Bronchial epithelial cell (primary cell): ENCODE results near the gene C1orf21. TPM values are rescaled to one million over a fixed set of nuclear protein-coding genes. Genes with fewer than 3 reads are reported as not detected.

ENCODE experiments used
- DNase-seq: peaks from one replicate; pipeline ENCODE4 v3.0.0-alpha.2; 2010; ENCODE audit warnings: low read depth
- FAIRE-seq: peaks from 2 replicates; lab custom pipeline; 2011; peaks lifted over from hg19 to GRCh38; lab: Jason Lieb, UNC
- H3K27me3 ChIP-seq: 2 replicates; pipeline ENCODE4 v1.5.1; 2011; ENCODE audit warnings: low read length; ENCODE audit not compliant: control insufficient read depth, insufficient read depth
- H3K36me3 ChIP-seq: 2 replicates; pipeline ENCODE4 v1.5.1; 2011; ENCODE audit warnings: low read length; ENCODE audit not compliant: control insufficient read depth, insufficient read depth
- H3K4me3 ChIP-seq: 2 replicates; pipeline ENCODE4 v1.5.1; 2011; ENCODE audit warnings: mild to moderate bottlenecking, low read depth, low read length, control low read depth
- CTCF ChIP-seq: IDR thresholded peaks from 2 replicates; pipeline ENCODE4 v1.5.1; 2011; ENCODE audit warnings: mild to moderate bottlenecking, moderate library complexity, low read length, control low read depth, inconsistent platforms; ENCODE audit not compliant: insufficient read depth, severe bottlenecking
- total RNA-seq: library from RNA; depleted of rRNA; stranded (reverse); fragments of >200 nt; gene quantifications from 2 replicates; pipeline ENCODE4 v1.2.1, GENCODE V29; 2014

C1orf21 gene
- total RNA-seq, 1 donor from 2014 or later: 10.3 TPM

DNA sequence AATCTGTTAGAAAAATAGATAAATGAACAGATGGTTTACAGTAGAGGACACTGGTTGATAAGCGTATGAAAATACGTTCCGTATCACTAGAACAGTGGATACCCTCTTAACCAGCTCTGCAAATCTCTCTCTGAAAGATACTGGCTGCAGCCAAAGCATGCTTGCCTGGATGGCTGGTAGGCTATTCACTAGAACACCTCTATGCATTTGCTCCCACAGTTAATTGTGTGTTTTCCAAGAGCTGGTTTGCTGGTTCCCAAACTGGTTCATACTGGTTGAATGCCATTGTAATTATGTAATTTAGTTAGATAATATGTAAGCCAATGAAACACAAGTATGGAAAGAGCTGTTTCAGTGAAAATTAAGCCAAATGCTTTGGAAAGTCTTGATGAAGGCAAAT is 126.6 kb downstream of the C1orf21 start:
- DNase-seq: peak; percentile 8
- no peak for FAIRE-seq
- Histone ChIP-seq H3K36me3 (no peaks in the 10 kb centered on the region), H3K4me3 (no peak overlapping the region), H3K27me3 (no peaks in the 10 kb centered on the region)
- no peak for TF ChIP-seq CTCF

- no peak for TF ChIP-seq CTCF
- FAIRE-seq (no peak), DNase-seq (peak; percentile 45)
- Histone ChIP-seq H3K4me3 (no peak overlapping the region), H3K27me3 (no peaks in the 10 kb centered on the region), H3K36me3 (no peaks in the 10 kb centered on the region)
These were observed 127.1 kb downstream of the C1orf21 start for GRCh38 chr1:184513966-184514365.

- Histone ChIP-seq H3K4me3 (no peak overlapping the region), H3K36me3 (no peaks in the 10 kb centered on the region), H3K27me3 (no peaks in the 10 kb centered on the region)
- TF ChIP-seq CTCF: no peak
- FAIRE-seq (no peak), DNase-seq (no peak)
These were observed 127.6 kb downstream of the C1orf21 start for GRCh38 chr1:184514447-184514846.

- DNase-seq: no peak
- Histone ChIP-seq H3K4me3 (no peak overlapping the region), H3K36me3 (no peaks in the 10 kb centered on the region), H3K27me3 (no peaks in the 10 kb centered on the region)
- no peak for TF ChIP-seq CTCF
- FAIRE-seq: no peak
These were observed 130.3 kb downstream of the C1orf21 start for GRCh38 chr1:184517130-184517529.

GRCh38 chr1:184518736-184519357 is 132.0 kb downstream of the C1orf21 start:
- no peak for TF ChIP-seq CTCF
- Histone ChIP-seq H3K4me3 (no peak overlapping the region), H3K36me3 (no peaks in the 10 kb centered on the region), H3K27me3 (no peaks in the 10 kb centered on the region)
- DNase-seq (no peak), FAIRE-seq (no peak)

DNA sequence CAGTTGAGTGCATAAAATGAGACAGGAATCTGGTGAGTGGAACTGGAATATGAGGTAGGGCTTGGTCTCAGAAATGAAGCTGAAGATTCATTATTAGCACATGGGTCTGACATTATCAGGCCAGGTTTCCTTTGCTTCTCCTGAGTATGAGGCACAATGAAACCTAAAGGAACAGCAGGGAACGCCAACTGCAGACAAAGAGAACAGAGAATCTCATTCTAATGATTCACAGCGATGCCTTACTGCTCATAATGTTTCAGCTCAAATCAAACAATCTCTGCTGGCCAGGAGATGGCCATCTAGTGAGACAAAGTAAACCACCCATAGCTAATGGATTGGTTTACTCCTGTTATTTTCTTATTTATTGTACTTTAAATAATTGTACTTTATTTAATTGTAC is 133.5 kb downstream of the C1orf21 start:
- DNase-seq (no peak), FAIRE-seq (no peak)
- TF ChIP-seq CTCF: no peak
- H3K27me3 ChIP-seq: no peaks in the 10 kb centered on the region
- H3K36me3 ChIP-seq: no peaks in the 10 kb centered on the region
- H3K4me3 ChIP-seq: no peak overlapping the region
